ENCODE data around the gene ZNF143.

Gene ZNF143

DNA sequence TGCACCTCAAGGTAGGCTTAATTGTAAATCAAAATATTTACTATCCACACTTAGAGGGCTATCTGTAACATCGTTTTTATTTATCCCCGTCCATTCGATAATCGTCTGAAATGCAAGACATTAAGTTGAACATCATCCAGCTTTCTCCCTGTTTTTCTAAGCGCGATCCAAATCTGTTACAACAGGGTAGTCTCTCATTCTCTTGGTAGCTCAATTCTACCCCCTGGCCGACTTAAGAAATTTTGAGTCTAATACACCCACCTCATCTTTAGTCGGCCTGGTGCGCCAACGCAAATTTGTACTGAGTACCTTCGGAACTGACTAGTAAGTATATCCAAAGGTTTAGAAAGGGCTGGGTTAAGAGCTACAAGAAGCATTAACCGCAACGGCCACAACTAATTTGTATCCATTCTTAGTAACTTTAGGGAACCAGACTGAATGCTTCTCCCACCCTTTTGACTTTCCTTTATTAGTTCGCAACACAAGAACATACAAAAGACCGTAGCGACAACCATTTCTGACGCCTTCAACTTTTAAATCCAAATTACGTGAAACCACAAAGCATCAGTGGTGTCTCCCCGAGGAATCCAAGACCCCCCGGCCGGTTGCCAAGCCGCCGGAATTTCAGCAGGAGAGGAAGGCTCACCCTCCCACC is 1.0 kb upstream of the ZNF143 start:
- TF ChIP-seq, protein P1, sequence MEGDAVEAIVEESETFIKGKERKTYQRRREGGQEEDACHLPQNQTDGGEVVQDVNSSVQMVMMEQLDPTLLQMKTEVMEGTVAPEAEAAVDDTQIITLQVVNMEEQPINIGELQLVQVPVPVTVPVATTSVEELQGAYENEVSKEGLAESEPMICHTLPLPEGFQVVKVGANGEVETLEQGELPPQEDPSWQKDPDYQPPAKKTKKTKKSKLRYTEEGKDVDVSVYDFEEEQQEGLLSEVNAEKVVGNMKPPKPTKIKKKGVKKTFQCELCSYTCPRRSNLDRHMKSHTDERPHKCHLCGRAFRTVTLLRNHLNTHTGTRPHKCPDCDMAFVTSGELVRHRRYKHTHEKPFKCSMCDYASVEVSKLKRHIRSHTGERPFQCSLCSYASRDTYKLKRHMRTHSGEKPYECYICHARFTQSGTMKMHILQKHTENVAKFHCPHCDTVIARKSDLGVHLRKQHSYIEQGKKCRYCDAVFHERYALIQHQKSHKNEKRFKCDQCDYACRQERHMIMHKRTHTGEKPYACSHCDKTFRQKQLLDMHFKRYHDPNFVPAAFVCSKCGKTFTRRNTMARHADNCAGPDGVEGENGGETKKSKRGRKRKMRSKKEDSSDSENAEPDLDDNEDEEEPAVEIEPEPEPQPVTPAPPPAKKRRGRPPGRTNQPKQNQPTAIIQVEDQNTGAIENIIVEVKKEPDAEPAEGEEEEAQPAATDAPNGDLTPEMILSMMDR (IDR thresholded peaks at IDR 0.05; ENCODE audit: control insufficient read depth, extremely low read depth, insufficient read depth), result no peak
- H3K4me3 ChIP-seq (ENCODE audit: low read depth, low read length), result peak overlapping the region; percentile 90
- DNase-seq (ENCODE audit: low read depth), result peak; percentile 15

DNA sequence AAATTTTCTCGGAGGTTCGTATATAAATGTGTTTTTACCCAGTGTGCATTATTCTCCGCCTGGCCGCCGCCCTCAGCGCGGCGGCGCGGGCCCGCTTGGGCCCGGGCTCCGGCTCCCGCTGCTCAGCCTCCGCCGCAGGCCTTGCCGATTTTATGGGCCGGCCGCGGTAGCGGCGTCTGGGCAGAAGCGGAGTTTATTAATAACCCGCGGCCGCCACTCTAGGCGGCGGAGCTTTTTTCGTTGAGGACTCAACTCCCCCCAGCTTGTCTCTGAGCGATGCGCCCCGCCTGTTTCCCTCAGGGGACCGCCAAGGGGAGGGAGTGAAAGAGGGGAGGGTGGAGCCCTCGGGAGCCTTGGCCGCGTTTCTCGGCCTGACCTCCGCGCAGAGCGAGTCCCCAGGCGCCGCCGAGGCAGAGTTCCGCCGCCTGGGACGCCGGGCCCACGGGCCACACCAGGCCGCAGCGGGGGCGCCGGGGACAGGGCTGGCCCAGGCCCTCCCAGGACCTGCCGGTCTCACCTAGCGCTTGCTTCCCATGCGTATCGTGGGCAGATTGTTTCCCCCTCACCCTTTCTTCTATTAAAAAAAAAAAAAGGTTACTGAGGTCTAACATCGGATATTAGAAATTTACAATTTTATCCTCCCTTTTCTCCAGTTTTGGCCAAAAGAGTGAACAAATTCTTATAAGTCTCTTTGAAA is 399 bp downstream of the ZNF143 start:
- H3K4me3 ChIP-seq (ENCODE audit: low read depth, low read length), result peak overlapping the region; percentile 65
- TF ChIP-seq, protein P1 (IDR thresholded peaks at IDR 0.05; ENCODE audit: control insufficient read depth, extremely low read depth, insufficient read depth), result no peak
- peak; percentile 60 for DNase-seq (ENCODE audit: low read depth)

DNA sequence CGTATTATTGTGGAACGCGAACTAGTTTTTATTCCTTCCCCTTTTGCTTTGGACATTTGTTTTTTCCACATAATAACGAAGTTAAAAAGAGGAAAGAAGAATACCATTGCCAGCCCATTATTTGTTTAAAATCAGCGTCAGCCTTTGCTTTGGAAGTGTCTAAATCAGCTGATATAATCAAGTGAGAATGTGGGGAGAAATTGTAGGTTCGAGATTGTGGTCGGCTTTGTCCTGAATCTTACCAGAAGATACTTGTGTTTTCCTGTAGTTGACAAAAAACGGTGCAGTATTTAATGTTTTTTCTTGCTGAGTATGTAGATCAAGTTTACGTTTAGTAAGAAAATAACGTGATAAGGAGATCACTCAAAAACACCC is 935 bp downstream of the ZNF143 start:
- no peak for DNase-seq (ENCODE audit: low read depth)
- peak overlapping the region; percentile 65 for H3K4me3 ChIP-seq (ENCODE audit: low read depth, low read length)
- TF ChIP-seq, protein P1 (IDR thresholded peaks at IDR 0.05; ENCODE audit: control insufficient read depth, extremely low read depth, insufficient read depth), result no peak

DNA sequence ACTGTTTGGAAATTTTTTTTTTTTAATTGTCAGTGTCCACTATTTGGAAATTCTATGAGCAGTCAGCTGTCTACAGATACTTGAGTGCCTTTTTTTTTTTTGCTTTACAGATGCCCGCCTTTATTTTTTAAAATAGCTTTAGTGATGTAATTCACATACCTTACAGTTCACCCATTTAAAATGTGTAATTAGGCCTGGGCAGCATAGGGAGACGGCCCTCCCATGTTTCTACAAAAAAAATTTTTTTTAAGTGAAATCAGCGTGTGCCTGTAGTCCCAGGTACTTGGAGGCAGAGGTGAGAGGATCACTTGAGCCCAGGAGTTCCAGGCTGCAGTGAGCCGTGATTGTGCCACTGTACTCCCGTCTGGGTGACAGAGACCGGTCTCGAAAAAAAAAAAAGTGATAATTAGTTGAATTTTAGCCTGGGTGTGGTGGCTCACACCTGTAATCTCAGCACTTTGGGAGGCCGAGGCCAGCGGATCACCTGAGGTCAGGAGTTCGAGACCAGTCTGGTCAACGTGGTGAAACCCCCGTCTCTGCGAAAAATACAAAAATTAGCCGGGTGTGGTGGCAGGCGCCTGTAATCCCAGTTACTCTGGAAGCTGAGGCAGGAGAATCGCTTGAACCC is 1.5 kb downstream of the ZNF143 start:
- TF ChIP-seq, protein P1 (IDR thresholded peaks at IDR 0.05; ENCODE audit: control insufficient read depth, extremely low read depth, insufficient read depth), result no peak
- peak overlapping the region; percentile 65 for H3K4me3 ChIP-seq (ENCODE audit: low read depth, low read length)
- DNase-seq (ENCODE audit: low read depth), result no peak

DNA sequence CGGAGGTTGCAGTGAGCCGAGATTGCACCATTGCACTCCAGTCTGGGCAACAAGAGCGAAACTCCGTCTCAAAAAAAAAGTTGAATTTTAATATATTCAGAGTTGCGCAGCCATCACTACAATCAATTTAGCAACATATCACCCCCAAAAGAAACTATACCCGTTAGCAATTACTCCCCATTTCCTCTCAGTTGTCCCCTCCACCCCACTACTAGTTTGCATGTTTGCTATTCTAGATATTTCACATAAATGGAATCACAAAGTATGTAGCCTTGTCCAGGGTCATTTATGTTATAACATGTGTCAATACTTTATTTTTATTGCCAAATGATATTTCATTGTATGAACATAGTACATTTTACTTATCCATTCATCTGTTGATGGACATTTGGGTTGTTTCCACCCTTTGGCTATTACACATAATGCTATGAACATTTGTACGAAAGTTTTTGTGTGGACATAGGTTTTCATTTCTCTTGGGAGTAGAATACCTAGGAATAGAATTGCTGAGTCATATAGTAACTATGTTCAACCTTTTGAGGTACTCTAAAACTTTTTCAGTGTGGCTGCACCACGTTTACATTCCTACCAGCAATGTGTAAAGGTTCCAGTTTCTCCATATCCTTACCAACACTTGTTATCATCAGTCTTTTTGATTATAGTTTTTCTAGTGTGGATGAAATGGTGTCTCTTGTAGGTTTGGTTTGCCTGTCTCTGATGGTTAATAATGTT is 2.2 kb downstream of the ZNF143 start:
- DNase-seq (ENCODE audit: low read depth), result no peak
- no peak overlapping the region for H3K4me3 ChIP-seq (ENCODE audit: low read depth, low read length)
- TF ChIP-seq, protein P1 (IDR thresholded peaks at IDR 0.05; ENCODE audit: control insufficient read depth, extremely low read depth, insufficient read depth), result no peak

DNA sequence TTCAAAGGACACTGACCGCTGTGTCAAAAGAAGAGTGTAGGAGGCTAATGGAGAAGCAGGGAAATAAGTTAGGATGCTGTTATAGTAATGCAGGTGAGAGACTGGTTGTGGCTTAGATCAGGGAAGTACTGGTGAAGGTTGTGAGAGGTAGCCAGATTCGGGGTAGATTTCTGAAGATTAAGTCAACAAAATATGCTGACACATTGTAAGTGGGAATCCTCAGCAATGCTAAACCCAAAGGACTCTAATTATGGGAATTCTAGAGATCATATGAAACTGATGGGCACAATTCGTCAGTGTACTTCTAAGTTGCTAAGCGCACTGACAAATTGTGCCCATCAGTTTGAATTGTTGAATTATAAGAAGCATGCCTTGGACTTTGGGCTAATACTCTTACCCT is 10.0 kb downstream of the ZNF143 start:
- DNase-seq (ENCODE audit: low read depth), result no peak
- H3K4me3 ChIP-seq (ENCODE audit: low read depth, low read length), result no peak overlapping the region
- TF ChIP-seq, protein P1 (IDR thresholded peaks at IDR 0.05; ENCODE audit: control insufficient read depth, extremely low read depth, insufficient read depth), result no peak
